HG02943 (cell line): ENCODE measurements around the gene SNRPB.
"Not testable (repeated sequence)": the region's sequence is repeated elsewhere in the genome, so short reads cannot be mapped to it uniquely, and the experiment has no call there.

Experiments
- ATAC-seq: cut with Tn5 transposase; IDR thresholded peaks from one replicate; pipeline ENCODE4 v1.9.1; 2021; ENCODE audit warnings: mild to moderate bottlenecking, low read depth, moderate library complexity; ENCODE audit not compliant: unreplicated experiment

Gene SNRPB

GRCh38 chr20:2470423-2471193, at the start of gene SNRPB:
Gene SNRPB (minus strand): TSS chr20:2470789. CDS start chr20:2470690, 99 bp downstream.
- peak; percentile 96 for ATAC-seq

- no peak for ATAC-seq
Observed at GRCh38 chr20:2519115-2519809, 48.7 kb upstream of the SNRPB start.

DNA sequence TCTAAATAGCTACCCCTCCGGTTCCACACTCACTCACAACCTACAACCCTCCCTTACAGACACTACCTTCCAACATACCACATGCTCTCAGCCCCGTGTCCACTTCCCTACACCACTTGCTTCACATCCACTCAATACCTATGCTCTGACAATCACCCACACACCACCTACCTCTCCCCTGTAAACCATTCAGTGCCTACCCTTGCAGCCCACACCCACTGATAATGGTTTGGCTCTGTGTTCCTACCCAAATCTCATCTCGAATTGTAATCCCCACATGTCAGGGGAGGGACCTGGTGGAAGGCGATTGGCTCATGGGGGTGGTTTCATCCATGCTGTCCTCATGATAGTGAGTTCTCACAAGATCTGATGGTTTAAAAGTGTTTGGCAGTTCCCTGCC, 48.0 kb upstream of the SNRPB start:
- ATAC-seq = no peak

GRCh38 chr20:2518096-2518495, 47.5 kb upstream of the SNRPB start:
- ATAC-seq = no peak

DNA sequence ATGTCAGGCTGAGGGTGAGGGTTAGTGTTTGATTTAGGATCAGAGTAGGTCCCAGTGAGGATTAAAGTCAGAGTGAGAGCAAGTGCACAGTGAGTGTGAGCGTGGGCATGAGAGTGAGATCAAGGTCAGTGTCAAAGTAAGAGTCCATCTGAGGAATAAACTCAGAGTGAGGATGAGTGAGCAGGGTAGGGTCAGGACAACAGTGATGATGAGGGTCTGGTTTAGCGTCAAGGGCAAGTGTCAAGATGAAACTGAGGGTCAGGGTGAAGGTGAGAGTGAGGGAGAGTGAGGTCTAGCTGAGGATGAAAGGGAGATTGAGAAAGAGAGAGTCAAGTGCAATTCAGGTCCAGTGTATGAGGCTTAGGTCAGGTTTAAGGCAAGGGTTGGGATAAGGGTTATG, 45.8 kb upstream of the SNRPB start:
- no peak for ATAC-seq

DNA sequence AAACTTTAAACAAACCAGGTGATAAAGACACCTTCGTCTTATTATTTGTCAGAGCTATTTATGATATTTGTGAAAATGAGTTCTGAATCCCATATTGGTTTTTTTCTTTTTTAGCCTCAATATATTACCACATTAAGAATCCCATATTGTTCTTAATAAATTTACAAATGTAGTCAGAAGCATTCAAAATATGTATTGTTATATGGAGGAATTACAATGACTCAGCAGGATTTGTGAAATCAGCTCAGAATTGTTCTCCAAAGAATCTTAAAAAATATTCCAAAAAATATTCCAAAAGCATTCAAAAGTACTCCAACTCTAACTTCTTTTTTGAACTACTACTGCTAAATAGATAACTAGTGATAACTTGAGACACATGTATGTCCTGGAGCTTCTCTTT, 44.6 kb upstream of the SNRPB start:
- no peak for ATAC-seq

- ATAC-seq = no peak
Observed at GRCh38 chr20:2509794-2510193, 39.2 kb upstream of the SNRPB start.

DNA sequence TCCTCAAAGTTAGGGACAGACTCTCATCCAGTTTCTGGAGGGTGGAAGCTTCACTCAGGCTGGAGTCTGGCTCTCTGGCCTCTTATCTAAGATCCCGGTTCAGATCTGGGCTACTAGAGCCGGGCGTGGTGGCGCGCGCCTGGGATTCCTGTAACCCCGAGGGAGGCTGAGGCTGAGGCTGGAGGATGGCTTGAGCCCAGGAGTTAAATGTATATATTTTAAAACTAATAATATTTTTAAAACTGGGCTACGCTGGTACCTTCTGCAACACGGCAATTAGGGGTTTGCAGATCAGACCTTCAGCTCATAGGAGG, 38.8 kb upstream of the SNRPB start:
- ATAC-seq = no peak

DNA sequence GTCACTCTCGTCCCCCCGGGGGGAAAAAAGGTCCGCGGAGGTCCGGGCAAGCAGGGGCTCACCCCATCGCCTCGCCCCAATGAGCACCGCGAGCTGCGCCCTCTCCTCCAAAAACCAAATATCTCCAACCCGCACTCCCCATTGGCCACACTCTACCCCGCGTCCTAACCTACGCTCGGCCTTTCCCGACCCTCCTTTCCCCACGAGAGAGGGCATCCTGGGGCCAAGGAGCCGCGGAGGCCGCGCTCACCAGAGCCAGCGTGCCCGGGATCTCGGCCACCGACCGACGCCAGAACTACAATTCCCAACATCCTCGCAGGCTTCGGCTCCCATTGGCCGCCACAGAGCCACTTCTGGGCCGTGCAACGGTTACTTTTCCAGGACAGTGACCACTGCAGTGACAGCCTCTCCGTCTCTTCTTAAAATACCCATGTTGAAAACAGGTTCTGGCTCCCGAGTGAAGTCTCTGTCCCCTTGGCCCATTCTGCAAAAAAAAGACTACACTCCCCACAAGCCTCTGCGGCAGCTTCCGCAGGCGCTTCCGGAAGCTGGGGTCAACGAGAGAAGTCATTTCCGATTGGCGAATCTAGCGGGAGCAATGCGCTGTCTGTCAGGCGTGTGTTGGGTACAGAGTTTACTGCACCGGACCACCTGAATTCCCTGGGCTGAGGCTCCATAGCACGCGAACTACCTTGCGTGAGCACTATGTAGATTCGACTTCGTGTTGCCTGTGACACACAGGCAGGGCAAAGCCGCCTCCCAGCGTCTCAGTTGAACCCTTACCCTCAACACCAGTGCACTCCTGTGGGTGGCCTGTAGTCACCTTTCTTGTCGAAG, 38.3 kb upstream of the SNRPB start, which contains the start of gene ZNF343:
TSS of gene ZNF343 (minus strand) at position 285 of the 837 bp plus-strand sequence. CDS start 15,020 bp downstream, outside the sequence.
- ATAC-seq = peak; percentile 93

DNA sequence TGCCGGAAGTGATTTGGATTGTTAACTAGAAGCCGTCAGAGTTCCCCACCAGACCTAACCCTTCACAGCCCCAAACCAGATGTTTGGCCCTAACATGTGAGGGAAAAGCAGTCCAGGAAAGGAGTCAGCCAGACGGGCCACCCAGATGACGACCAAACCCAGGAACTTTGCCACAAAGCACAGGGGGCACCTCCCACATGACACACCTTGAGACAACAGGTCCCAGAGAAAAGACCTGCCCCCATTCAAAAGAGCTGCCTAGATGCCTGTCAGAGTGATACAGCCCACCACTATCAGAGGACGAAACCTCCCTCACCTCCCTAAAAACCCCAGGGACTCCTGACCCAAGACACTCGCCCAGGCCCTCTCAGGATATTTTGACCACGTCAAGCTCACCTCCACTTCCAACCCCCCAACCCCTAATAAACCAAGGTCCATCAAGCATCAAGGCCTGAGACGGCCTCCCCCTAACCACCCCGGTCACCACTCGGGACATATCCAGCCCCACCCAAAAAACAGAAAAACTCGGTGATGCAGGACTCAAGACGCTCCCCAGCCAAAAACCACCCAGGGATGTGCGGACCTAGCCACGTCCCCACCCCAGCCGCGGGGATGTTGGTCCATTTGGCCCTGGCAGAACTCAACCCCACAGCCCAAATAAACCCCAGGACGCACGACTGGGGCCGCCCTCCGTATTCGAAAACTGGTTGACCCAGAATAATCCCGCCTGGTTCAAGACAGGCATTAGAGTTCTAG, 37.5 kb upstream of the SNRPB start:
- ATAC-seq = peak; percentile 18

DNA sequence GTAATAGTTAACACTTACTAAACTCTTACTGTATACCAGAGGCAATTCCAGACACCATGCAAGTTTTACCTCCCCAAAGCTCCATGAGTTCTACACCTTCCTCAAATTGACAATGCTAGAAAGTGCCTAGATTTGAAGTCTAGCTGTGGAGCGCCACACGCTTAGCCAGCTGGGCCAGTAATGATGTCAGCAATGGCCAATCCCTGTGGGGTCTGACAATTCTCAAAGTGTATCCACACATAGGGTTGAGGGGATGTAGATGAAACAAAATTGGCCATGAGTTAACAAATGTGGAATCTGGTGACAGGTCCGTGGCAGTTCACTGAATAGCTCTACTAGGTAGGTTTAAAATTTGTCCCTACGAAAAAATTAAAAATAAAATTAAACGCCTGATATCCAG, 36.9 kb upstream of the SNRPB start:
- no peak for ATAC-seq

GRCh38 chr20:2506426-2506825, 35.8 kb upstream of the SNRPB start:
- not testable (repeated sequence) for ATAC-seq

DNA sequence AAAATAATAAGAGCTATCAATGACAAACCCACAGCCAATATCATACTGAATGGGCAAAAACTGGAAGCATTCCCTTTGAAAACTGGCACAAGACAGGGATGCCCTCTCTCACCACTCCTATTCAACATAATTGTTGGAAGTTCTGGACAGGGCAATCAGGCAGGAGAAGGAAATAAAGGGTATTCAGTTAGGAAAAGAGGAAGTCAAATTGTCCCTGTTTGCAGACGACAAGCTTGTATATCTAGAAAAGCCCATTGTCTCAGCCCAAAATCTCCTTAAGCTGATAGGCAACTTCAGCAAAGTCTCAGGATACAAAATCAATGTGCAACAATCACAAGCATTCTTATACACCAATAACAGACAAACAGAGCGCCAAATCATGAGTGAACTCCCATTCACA, 34.2 kb upstream of the SNRPB start:
- ATAC-seq = not testable (repeated sequence)

DNA sequence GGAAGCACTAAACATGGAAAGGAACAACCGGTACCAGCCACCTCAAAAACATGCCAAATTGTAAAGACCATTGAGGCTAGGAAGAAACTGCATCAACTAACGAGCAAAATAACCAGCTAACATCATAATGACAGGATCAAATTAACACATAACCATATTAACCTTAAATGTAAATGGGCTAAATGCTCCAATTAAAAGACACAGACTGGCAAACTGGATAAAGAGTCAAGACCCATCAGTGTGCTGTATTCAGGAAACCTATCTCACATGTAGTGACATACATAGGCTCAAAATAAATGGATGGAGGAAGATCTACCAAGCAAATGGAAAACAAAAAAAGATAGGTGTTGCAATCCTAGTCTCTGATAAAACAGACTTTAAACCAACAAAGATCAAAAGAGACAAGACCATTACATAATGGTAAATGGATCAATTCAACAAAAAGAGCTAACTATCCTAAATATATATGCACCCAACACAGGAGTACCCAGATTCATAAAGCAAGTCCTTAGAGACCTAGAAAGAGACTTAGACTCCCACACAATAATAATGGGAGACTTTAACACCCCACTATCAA, 32.3 kb upstream of the SNRPB start:
- not testable (repeated sequence) for ATAC-seq

DNA sequence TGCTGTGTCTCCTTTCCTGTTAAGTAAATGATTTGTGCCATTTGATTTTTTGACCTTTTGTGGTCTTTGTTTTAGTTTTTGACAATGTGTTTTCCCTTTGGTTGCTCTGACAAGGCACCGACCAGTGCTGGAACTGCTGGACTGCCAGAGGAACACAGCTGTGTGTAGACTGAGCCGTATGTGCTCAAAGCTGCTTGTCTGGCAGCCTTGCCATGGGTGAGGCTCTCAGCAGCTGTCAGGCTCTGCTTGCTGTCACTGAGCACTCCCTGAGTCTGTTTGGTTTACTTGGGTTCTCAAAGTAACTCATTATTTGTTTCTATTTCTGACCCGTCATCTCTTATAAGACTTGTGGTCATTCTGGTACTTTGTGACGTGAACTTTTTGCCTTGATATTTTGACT, 15.1 kb upstream of the SNRPB start:
- ATAC-seq = no peak

DNA sequence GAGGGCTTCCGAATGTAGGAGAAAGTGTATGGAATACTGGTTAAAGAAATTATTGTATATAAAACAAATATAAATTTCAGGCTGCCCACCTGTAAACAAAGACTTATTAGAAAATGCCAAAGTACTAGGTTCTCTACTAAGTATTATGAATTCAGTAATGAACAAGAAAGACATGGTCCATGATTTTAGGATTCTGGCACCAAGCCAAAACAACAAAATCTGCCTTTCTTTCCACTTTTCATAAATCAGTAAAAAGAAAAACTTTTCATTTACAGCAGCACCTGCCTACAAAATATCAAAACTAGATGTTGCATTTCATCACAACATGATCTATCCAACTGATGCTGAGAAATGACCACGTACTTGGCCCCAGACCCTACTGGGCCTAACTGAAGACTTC, 14.5 kb upstream of the SNRPB start:
- ATAC-seq = no peak

DNA sequence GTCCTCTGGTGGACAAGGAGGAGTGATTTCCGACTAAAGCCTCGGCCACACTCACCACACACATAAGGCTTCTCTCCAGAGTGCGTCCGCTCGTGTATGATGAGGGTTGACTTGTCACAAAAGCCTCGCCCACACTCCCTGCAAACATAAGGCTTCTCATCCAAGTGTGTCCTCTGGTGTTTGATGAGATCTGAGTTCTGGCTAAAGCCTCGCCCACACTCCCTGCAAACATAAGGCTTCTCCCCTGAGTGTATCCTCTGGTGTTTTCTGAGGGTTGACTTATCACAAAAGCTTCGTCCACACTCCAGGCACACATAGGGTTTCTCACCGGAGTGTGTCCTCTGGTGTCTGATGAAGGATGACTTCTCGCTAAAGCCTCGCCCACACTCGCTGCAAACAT, 12.9 kb upstream of the SNRPB start:
- no peak for ATAC-seq

DNA sequence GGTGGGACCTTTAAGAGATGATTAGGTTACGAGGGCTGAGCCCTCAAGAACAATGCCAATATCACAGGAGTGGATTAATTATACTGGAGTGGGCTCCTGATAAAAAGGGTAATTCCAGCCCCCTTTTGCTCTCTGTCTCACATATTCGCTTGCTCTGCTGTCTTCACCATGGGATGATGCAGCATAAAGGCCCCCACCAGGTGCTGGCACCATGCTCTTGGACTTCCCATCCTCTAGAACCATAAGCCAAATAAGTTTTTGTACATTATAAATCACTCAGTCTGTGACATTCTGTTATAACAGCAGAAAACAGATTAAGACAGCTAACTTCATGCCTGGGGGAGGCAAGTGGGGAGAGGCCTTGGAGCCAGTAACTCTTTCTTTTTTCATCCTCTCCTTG, 9.8 kb upstream of the SNRPB start:
- no peak for ATAC-seq

GRCh38 chr20:2476742-2477615, 6.4 kb upstream of the SNRPB start:
- no peak for ATAC-seq
